Sigmoid colon (tissue), 7 donors: ENCODE data around the gene CMSS1. TPM values are rescaled to one million over a fixed set of nuclear protein-coding genes. Genes with fewer than 3 reads are reported as not detected.
A peak's percentile ranks its signal among the peaks of the same experiment; 100 is the strongest.

ENCODE experiments used
- DNase-seq: peaks from one replicate; pipeline ENCODE4 v3.0.0-alpha.2; 2019
- H3K27ac ChIP-seq, 4 donors: fragments of 200-600 bp; sonication (generic); one replicate each; pipeline ENCODE4 v1.5.1; 2016 to 2019; ENCODE audit warnings: mild to moderate bottlenecking in 1 of 4
- H3K27me3 ChIP-seq, 3 donors: fragments of 200-600 bp; sonication (generic); one replicate each; pipeline ENCODE4 v1.5.1; 2019; ENCODE audit warnings: mild to moderate bottlenecking in 1 of 3
- H3K36me3 ChIP-seq, 4 donors: fragments of 200-600 bp; sonication (generic); one replicate each; pipeline ENCODE4 v1.5.1; 2016 to 2019
- H3K4me1 ChIP-seq, 4 donors: fragments of 200-600 bp; sonication (generic); one replicate each; pipeline ENCODE4 v1.5.1; 2017 to 2019
- H3K4me3 ChIP-seq, 4 donors: fragments of 200-600 bp; sonication (generic); one replicate each; pipeline ENCODE4 v1.5.1; 2017 to 2019; ENCODE audit warnings: mild to moderate bottlenecking in 2 of 4, moderate library complexity in 1 of 4
- H3K9me3 ChIP-seq, 4 donors: fragments of 200-600 bp in 3 of 4; sonication (generic) in 3 of 4; one replicate each; pipeline versions ENCODE4 v1.5.1 to v1.6.1; 2013 to 2019
- CTCF ChIP-seq, 4 experiments: fragments of 450-650 bp in 3 of 4; fragments of 200-600 bp in 1 of 4; IDR thresholded peaks; one replicate each; pipeline ENCODE4 v1.5.1; 2016 to 2019; ENCODE audit warnings: antibody characterized with exemption in 4 of 4, mild to moderate bottlenecking in 3 of 4, moderate library complexity in 2 of 4
- EP300 ChIP-seq, 4 donors: sonication (generic); formaldehyde crosslinking; IDR thresholded peaks; one replicate each; pipeline ENCODE4 v1.6.1; 2017; ENCODE audit warnings: antibody characterized with exemption in 4 of 4
- POLR2A ChIP-seq, 2 donors: fragments of 450-650 bp; IDR thresholded peaks; one replicate each; pipeline ENCODE4 v1.6.1; 2016; ENCODE audit warnings: antibody characterized with exemption in 2 of 2, mild to moderate bottlenecking in 2 of 2, moderate library complexity in 2 of 2
- POLR2AphosphoS5 ChIP-seq, 4 donors: sonication (generic); formaldehyde crosslinking; IDR thresholded peaks; one replicate each; pipeline ENCODE4 v1.6.1; 2017; ENCODE audit warnings: antibody characterized with exemption in 4 of 4
- WGBS, 2 donors: extraction: QIAGEN DNeasy Blood & Tissue Kit; methylation state at CpG; one replicate each; pipeline ENCODE4 v1.1.7; 2013; 5-methylcytosine and 5-hydroxymethylcytosine counted together
- intact Hi-C: fragments of 100-400 bp; cut with DNase I; formaldehyde crosslinking; loops from one replicate; pipeline ENCODE4 v1.15.1; 2023
- polyA plus RNA-seq, 3 donors: library from polyadenylated mRNA; stranded (reverse); fragments of 200-250 nt; gene quantifications; one replicate each; pipeline ENCODE4 v1.2.3, GENCODE V29; 2013
- total RNA-seq, 4 donors: library from RNA; depleted of rRNA; stranded (reverse); fragments of >200 nt; gene quantifications; one replicate each; pipeline ENCODE4 v1.1.0, GENCODE V29; 2016
- donor health status: healthy with polysubstance abuse.
- donor health status: Bipolar disorder and iron deficiency.
- donor health status: healthy.

The CMSS1 gene
- total and polyA plus RNA-seq, 7 donors: 6.0 to 19.4 (median 13.9) TPM

GRCh38 chr3:100081986-100082692, 264.5 kb downstream of the CMSS1 start:
- H3K4me3 ChIP-seq: no peak overlapping the region
- 34 to 60% methylated on average over 2 of the region's 2 CpGs for WGBS, 2 donors
- intact Hi-C loops: no loop called here
- H3K27ac ChIP-seq: peak overlapping the region in 1 of 4 donors; percentile 44
- H3K4me1 ChIP-seq: peaks cover 0 to 32% (median 18%) of the 10 kb centered on the region in 4 donors
- no peak for DNase-seq
- TF ChIP-seq EP300 (IDR thresholded peaks at IDR 0.05) (no peak), POLR2AphosphoS5 (IDR thresholded peaks at IDR 0.05) (no peak), POLR2A (IDR thresholded peaks at IDR 0.05) (no peak), CTCF (IDR thresholded peaks at IDR 0.05) (no peak)
- H3K9me3 ChIP-seq: no peaks in the 10 kb centered on the region
- H3K36me3 ChIP-seq: no peaks in the 10 kb centered on the region
- no peaks in the 10 kb centered on the region for H3K27me3 ChIP-seq

DNA sequence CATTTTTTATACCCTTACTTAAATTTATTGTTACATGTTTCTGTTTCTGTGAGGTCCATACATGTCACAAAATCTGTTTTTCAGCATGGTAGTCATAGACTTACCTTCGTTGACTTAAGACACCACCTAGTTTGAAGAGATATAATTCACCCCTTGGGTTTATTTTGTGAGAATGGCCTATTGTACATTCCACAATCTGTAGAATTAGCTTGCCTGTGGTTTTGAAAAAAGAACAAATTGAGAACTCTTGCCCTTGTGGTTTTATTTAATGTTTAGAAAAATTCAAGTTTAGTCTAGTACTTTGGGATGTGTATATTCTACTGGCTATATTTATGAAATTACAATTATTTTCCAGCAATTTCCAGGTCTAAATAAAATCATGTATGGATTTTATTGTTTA, 265.1 kb downstream of the CMSS1 start:
- no peak overlapping the region for H3K4me3 ChIP-seq
- TF ChIP-seq POLR2AphosphoS5 (IDR thresholded peaks at IDR 0.05): no peak
- TF ChIP-seq CTCF (IDR thresholded peaks at IDR 0.05): no peak
- TF ChIP-seq EP300 (IDR thresholded peaks at IDR 0.05): no peak
- TF ChIP-seq POLR2A (IDR thresholded peaks at IDR 0.05): no peak
- 18 to 73% methylated on average over 1 of the region's 1 CpG for WGBS, 2 donors
- H3K36me3 ChIP-seq: no peaks in the 10 kb centered on the region
- no peak for DNase-seq
- no peaks in the 10 kb centered on the region for H3K27me3 ChIP-seq
- H3K4me1 ChIP-seq: peaks cover 0 to 27% (median 16%) of the 10 kb centered on the region in 4 donors
- intact Hi-C loops: no loop called here
- H3K9me3 ChIP-seq: no peaks in the 10 kb centered on the region
- no peak overlapping the region for H3K27ac ChIP-seq

GRCh38 chr3:100083209-100083608, 265.5 kb downstream of the CMSS1 start:
- H3K36me3 ChIP-seq: no peaks in the 10 kb centered on the region
- no peak overlapping the region for H3K4me3 ChIP-seq
- H3K4me1 ChIP-seq: peaks cover 0 to 27% (median 16%) of the 10 kb centered on the region in 4 donors
- no peaks in the 10 kb centered on the region for H3K27me3 ChIP-seq
- no peak overlapping the region for H3K27ac ChIP-seq
- DNase-seq: no peak
- TF ChIP-seq EP300 (IDR thresholded peaks at IDR 0.05) (no peak), CTCF (IDR thresholded peaks at IDR 0.05) (no peak), POLR2AphosphoS5 (IDR thresholded peaks at IDR 0.05) (no peak), POLR2A (IDR thresholded peaks at IDR 0.05) (no peak)
- intact Hi-C loops: no loop called here
- H3K9me3 ChIP-seq: no peaks in the 10 kb centered on the region
- 89% methylated on average over 6 of the region's 6 CpGs for WGBS, 2 donors

- H3K9me3 ChIP-seq: no peaks in the 10 kb centered on the region
- no peak for TF ChIP-seq POLR2AphosphoS5 (IDR thresholded peaks at IDR 0.05)
- no peak for TF ChIP-seq POLR2A (IDR thresholded peaks at IDR 0.05)
- no peak for TF ChIP-seq EP300 (IDR thresholded peaks at IDR 0.05)
- no peak for TF ChIP-seq CTCF (IDR thresholded peaks at IDR 0.05)
- no peaks in the 10 kb centered on the region for H3K27me3 ChIP-seq
- 71 to 89% methylated on average over 7 of the region's 7 CpGs for WGBS, 2 donors
- intact Hi-C loops: no loop called here
- H3K27ac ChIP-seq: peak overlapping the region in 1 of 4 donors; percentile 51
- H3K4me1 ChIP-seq: peaks cover 0 to 29% (median 16%) of the 10 kb centered on the region in 4 donors
- no peaks in the 10 kb centered on the region for H3K36me3 ChIP-seq
- DNase-seq: no peak
- H3K4me3 ChIP-seq: no peak overlapping the region
These were observed 266.6 kb downstream of the CMSS1 start for GRCh38 chr3:100084100-100084806.
